Endothelial cell of umbilical vein (primary cell): ENCODE measurements around the gene ANKRD23. TPM values are rescaled to one million over a fixed set of nuclear protein-coding genes. Genes with fewer than 3 reads are reported as not detected.

Experiments used
- BruUV-seq: library from RNA; stranded (reverse); fragments of 400-500 nt; replicated peaks from 2 replicates; lab custom pipeline; 2021; lab: Mats Ljungman, UMichigan
- CTCF ChIA-PET: fragments of 300-600, 350-600 bp; sonication (Branson Sonifier 250); formaldehyde crosslinking; loops from one replicate; lab custom pipeline; 2021; ENCODE audit warnings: antibody characterized with exemption, inconsistent platforms; lab: Charles Lee
- POLR2A ChIA-PET: fragments of 300-600, 350-600 bp; sonication (Branson Sonifier 250); formaldehyde crosslinking; loops from one replicate; lab custom pipeline; 2021; ENCODE audit warnings: antibody characterized with exemption, inconsistent platforms; lab: Charles Lee
- DNase-seq: peaks from one replicate; pipeline ENCODE4 v3.0.0-alpha.2; 2011; ENCODE audit warnings: low read depth, low spot score
- FAIRE-seq: peaks from 2 replicates; lab custom pipeline; 2011; peaks lifted over from hg19 to GRCh38; lab: Jason Lieb, UNC
- H2AFZ ChIP-seq: 2 replicates; pipeline ENCODE4 v1.6.0; 2012; ENCODE audit warnings: low read depth, low read length, control low read depth, inconsistent platforms
- H3K27ac ChIP-seq: 2 replicates; pipeline ENCODE4 v1.5.1; 2011; ENCODE audit warnings: low read depth, mild to moderate bottlenecking, control low read depth, low read length, moderate library complexity; ENCODE audit not compliant: insufficient read depth
- H3K27me3 ChIP-seq, 2 experiments: 2 replicates each; pipeline versions ENCODE4 v1.6.0 to v1.6.1; 2011; ENCODE audit warnings: low read length in 2 of 2, mixed read lengths in 1 of 2; ENCODE audit not compliant: control insufficient read depth in 2 of 2, insufficient read depth in 2 of 2
- H3K36me3 ChIP-seq, 2 experiments: 2 replicates in 1 of 2; 3 replicates in 1 of 2; pipeline ENCODE4 v1.5.1; 2011; ENCODE audit warnings: low read length in 2 of 2, mild to moderate bottlenecking in 1 of 2, moderate library complexity in 1 of 2; ENCODE audit not compliant: control insufficient read depth in 2 of 2, insufficient read depth in 2 of 2; ENCODE audit errors: extremely low read depth in 1 of 2
- H3K4me1 ChIP-seq: 3 replicates; pipeline ENCODE4 v1.5.1; 2011; ENCODE audit warnings: mild to moderate bottlenecking, low read length; ENCODE audit not compliant: control insufficient read depth, insufficient read depth; ENCODE audit errors: extremely low read depth
- H3K4me2 ChIP-seq: 2 replicates; pipeline ENCODE4 v1.6.1; 2011; ENCODE audit warnings: low read length, control low read depth, mixed read lengths; ENCODE audit not compliant: insufficient read depth
- H3K4me3 ChIP-seq, 3 experiments: fragments of 200-600 bp in 1 of 3; sonication (generic), shearing (Covaris generic) in 1 of 3; replicated peaks in 1 of 3; 2 replicates each; pipeline ENCODE4 v1.5.1; 2011 to 2016; ENCODE audit warnings: control low read depth in 3 of 3, low read length in 3 of 3, mild to moderate bottlenecking in 2 of 3, inconsistent platforms in 1 of 3, low read depth in 1 of 3, moderate library complexity in 1 of 3; ENCODE audit not compliant: insufficient read depth in 1 of 3
- H3K79me2 ChIP-seq: 2 replicates; pipeline ENCODE4 v1.6.0; 2012; ENCODE audit warnings: low read length, inconsistent platforms; ENCODE audit not compliant: control insufficient read depth, insufficient read depth
- H3K9ac ChIP-seq: replicated peaks from 2 replicates; pipeline ENCODE3; 2011; ENCODE audit warnings: low read length, control low read depth; ENCODE audit not compliant: insufficient read depth; ENCODE audit errors: extremely low read depth
- H3K9me1 ChIP-seq: replicated peaks from 3 replicates; pipeline ENCODE4 v1.6.0; 2011; ENCODE audit warnings: mild to moderate bottlenecking, low read length; ENCODE audit not compliant: control insufficient read depth, insufficient read depth; ENCODE audit errors: extremely low read depth
- H3K9me3 ChIP-seq: replicated peaks from 2 replicates; pipeline ENCODE4 v1.5.1; 2012; ENCODE audit warnings: low read length, inconsistent platforms; ENCODE audit not compliant: control insufficient read depth, insufficient read depth
- H4K20me1 ChIP-seq: replicated peaks from 2 replicates; pipeline ENCODE3; 2011; ENCODE audit warnings: mild to moderate bottlenecking, low read length; ENCODE audit not compliant: control insufficient read depth, insufficient read depth; ENCODE audit errors: extremely low read depth
- EZH2 ChIP-seq: IDR thresholded peaks from 2 replicates; pipeline ENCODE4 v1.6.1; 2012; ENCODE audit warnings: borderline replicate concordance, low read depth, mild to moderate bottlenecking, moderate library complexity, low read length, inconsistent platforms; ENCODE audit not compliant: severe bottlenecking
- FOS ChIP-seq: IDR thresholded peaks from 2 replicates; pipeline ENCODE4 v1.6.1; 2011; ENCODE audit warnings: mild to moderate bottlenecking, low read length, moderate library complexity, borderline replicate concordance; ENCODE audit not compliant: insufficient read depth
- GATA2 ChIP-seq: IDR thresholded peaks from 2 replicates; pipeline ENCODE4 v1.7.0; 2011; ENCODE audit warnings: low read depth, mild to moderate bottlenecking, moderate library complexity, mixed read lengths, low read length; ENCODE audit not compliant: insufficient read length, insufficient read depth
- JUN ChIP-seq: IDR thresholded peaks from 2 replicates; pipeline ENCODE4 v1.6.1; 2011; ENCODE audit warnings: borderline replicate concordance, low read depth; ENCODE audit not compliant: insufficient read length, insufficient read depth
- MYC ChIP-seq: IDR thresholded peaks from one replicate; pipeline ENCODE4 v1.6.1; 2011; ENCODE audit warnings: mild to moderate bottlenecking, low read depth, low read length
- POLR2A ChIP-seq: IDR thresholded peaks from 2 replicates; pipeline ENCODE4 v1.6.1; 2012; ENCODE audit warnings: low read depth, mild to moderate bottlenecking, control low read depth, low read length
- POLR2AphosphoS5 ChIP-seq: IDR thresholded peaks from 2 replicates; pipeline ENCODE4 v1.6.1; 2012; ENCODE audit warnings: low read depth, mild to moderate bottlenecking, control low read depth, low read length, moderate library complexity; ENCODE audit not compliant: insufficient read depth
- dilution Hi-C: fragments of 300-500 bp; cut with MboI; formaldehyde crosslinking; loops from one replicate; pipeline ENCODE4 v1.15.0; 2019; ENCODE audit warnings: low sequenced_read_pairs; ENCODE audit not compliant: extremely low pct_ligation_motif_present
- intact Hi-C: fragments of 100-400 bp; cut with micrococcal nuclease; formaldehyde crosslinking; loops from one replicate; pipeline ENCODE4 v1.10.0; 2022
- polyA plus RNA-seq, 4 experiments: library from polyadenylated mRNA; depleted of rRNA in 3 of 4; stranded (reverse) in 3 of 4; unstranded in 1 of 4; fragments of >200 nt; gene quantifications; 2 replicates each; pipeline versions ENCODE4 v1.2.1 to v1.2.3, GENCODE V29; 2011 to 2012; ENCODE audit warnings: missing spikeins in 1 of 4
- total RNA-seq: library from RNA; stranded (reverse); gene quantifications from 2 replicates; pipeline ENCODE4 v1.2.3, GENCODE V29; 2021
- TF ChIP-seq, protein P1 (sequence below): IDR thresholded peaks from 2 replicates; pipeline ENCODE4 v1.6.1; 2011; ENCODE audit not compliant: insufficient read depth, insufficient read length
- TF ChIP-seq, protein P2 (sequence below), 2 donors: IDR thresholded peaks; 1 replicate in 1 of 2; 2 replicates in 1 of 2; pipeline ENCODE4 v1.5.1; 2011; ENCODE audit warnings: low read length in 2 of 2, mild to moderate bottlenecking in 2 of 2, moderate library complexity in 2 of 2, control low read depth in 1 of 2, inconsistent platforms in 1 of 2, low read depth in 1 of 2; ENCODE audit not compliant: insufficient read depth in 1 of 2; ENCODE audit errors: extremely low read depth in 1 of 2

Gene ANKRD23
- total and polyA plus RNA-seq, 2 donors (not counting 3 experiments of a cell fraction or from before 2014, with no cell fraction given) = 1.7 to 3.6 TPM

DNA sequence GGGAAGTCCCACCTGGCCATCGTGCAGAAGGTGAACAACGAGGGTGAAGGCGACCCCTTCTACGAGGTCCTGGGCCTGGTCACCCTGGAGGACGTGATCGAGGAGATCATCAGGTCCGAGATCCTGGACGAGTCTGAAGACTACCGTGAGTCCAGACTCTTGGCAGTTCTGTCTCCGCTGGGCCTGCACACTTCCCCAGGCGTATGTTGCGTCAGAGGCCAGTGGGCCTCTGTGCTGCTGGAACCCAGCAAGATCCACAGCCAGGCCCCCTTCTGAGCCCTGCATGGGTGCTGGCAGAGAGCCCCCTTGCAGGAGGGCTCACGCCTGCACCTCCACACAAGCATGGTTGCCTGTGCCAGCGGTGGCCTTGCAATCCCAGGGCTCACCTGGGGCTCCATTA is 18.8 kb downstream of the ANKRD23 start:
- Histone ChIP-seq H3K9ac (no peak overlapping the region), H3K36me3 (peaks cover 0 to 24% of the 10 kb centered on the region in 2 experiments), H3K4me3 (no peak overlapping the region), H3K9me3 (no peaks in the 10 kb centered on the region), H3K79me2 (no peaks in the 10 kb centered on the region), H3K4me2 (no peak overlapping the region), H3K9me1 (no peaks in the 10 kb centered on the region), H3K4me1 (no peaks in the 10 kb centered on the region), H4K20me1 (no peaks in the 10 kb centered on the region), H3K27me3 (no peaks in the 10 kb centered on the region), H2AFZ (no peak overlapping the region), H3K27ac (no peak overlapping the region)
- intact Hi-C loops (no loop called here), dilution Hi-C loops (no loop called here)
- no TSS peak for BruUV-seq
- DNase-seq (no peak), FAIRE-seq (no peak)
- TF ChIP-seq, protein P1, sequence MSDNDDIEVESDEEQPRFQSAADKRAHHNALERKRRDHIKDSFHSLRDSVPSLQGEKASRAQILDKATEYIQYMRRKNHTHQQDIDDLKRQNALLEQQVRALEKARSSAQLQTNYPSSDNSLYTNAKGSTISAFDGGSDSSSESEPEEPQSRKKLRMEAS = no peak
- no peak for TF ChIP-seq GATA2
- TF ChIP-seq MYC = no peak
- TF ChIP-seq EZH2 = no peak
- TF ChIP-seq POLR2AphosphoS5 = no peak
- TF ChIP-seq, protein P2, sequence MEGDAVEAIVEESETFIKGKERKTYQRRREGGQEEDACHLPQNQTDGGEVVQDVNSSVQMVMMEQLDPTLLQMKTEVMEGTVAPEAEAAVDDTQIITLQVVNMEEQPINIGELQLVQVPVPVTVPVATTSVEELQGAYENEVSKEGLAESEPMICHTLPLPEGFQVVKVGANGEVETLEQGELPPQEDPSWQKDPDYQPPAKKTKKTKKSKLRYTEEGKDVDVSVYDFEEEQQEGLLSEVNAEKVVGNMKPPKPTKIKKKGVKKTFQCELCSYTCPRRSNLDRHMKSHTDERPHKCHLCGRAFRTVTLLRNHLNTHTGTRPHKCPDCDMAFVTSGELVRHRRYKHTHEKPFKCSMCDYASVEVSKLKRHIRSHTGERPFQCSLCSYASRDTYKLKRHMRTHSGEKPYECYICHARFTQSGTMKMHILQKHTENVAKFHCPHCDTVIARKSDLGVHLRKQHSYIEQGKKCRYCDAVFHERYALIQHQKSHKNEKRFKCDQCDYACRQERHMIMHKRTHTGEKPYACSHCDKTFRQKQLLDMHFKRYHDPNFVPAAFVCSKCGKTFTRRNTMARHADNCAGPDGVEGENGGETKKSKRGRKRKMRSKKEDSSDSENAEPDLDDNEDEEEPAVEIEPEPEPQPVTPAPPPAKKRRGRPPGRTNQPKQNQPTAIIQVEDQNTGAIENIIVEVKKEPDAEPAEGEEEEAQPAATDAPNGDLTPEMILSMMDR (IDR thresholded peaks at IDR 0.05; ENCODE audit: extremely low read depth in 1 of 2, insufficient read depth in 1 of 2, low read depth in 1 of 2, low read length in 2 of 2) = no peak
- TF ChIP-seq FOS = no peak
- TF ChIP-seq POLR2A = no peak
- no peak for TF ChIP-seq JUN
- ChIA-PET POLR2A (no interaction called here), CTCF (no interaction called here)
